HG03354 (cell line): Measurements from ENCODE around the gene VEZT.
A peak's percentile ranks its signal among the peaks of the same experiment; 100 is the strongest.
"Not testable (repeated sequence)": the region's sequence is repeated elsewhere in the genome, so short reads cannot be mapped to it uniquely, and the experiment has no call there.

Experiments used
- ATAC-seq: cut with Tn5 transposase; IDR thresholded peaks from one replicate; pipeline ENCODE4 v1.9.1; 2021; ENCODE audit warnings: mild to moderate bottlenecking; ENCODE audit not compliant: unreplicated experiment, poor library complexity, severe bottlenecking

VEZT gene

DNA sequence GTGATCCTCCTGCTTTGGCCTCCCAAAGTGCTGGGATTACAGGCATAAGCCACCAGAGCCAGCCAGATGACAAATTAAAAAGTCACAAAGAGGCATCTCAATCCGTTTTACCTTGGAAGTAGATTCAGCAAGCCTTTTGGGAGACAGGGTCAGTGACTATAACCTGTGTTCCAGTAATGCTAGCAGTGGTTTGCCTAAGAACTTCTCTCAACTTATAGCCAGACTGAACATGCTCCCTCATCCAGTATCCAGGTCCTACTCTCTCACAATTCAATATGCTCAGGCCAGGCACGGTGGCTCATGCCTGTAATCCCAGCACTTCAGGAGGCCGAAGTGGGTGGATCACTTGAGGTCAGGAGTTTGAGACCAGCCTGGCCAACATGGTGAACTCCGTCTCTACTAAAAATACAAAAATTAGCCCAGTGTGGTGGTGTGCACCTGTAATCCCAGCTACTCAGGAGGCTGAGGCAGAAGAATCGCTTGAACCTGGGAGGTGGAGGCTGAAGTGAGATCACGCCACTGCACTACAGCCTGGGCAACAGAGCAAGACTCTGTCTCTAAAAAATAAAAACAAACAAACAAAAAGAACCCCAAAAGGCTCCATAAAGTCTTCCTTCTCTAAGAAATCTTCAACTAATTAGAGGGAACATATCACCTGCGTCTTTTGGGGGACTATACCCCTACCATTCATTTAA, 20.6 kb upstream of the VEZT start:
- not testable (repeated sequence) for ATAC-seq

DNA sequence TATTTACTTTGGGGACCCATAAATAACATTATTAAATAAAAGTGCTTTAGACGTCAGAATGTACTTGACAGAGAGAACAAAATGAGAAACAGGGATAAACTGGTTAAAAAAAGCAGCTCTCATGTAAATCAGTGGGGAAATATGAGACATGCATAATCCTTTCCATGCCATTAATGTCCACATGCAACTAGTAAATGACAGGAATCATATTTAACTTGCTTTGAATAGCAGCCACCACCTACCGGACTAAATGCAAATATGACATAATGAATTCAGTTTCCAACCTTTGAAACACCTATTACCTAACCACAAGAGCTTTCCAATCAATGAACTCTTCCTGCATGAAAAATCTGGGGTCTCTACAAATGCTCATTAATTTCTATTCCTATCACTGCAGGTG, 20.0 kb upstream of the VEZT start:
- no peak for ATAC-seq

DNA sequence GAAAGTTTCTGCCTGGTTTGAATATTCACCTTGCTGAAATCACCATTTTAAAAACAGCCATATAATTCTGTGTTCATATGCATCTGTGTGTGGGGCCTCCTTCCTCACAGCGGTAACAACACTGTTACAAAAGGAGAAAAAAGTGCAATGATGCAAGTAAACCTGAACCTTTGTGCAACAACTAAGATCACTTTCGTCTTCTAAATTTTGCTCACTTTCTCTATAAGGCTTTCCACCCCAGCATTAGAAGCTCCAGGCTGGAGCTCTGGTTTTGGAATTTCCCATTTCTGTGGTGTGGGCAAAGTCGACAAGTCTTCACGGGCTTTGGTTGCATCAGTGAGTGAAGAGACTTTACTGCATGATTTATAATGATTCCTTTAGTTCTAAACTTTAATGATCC, 18.7 kb upstream of the VEZT start:
- peak; percentile 61 for ATAC-seq

DNA sequence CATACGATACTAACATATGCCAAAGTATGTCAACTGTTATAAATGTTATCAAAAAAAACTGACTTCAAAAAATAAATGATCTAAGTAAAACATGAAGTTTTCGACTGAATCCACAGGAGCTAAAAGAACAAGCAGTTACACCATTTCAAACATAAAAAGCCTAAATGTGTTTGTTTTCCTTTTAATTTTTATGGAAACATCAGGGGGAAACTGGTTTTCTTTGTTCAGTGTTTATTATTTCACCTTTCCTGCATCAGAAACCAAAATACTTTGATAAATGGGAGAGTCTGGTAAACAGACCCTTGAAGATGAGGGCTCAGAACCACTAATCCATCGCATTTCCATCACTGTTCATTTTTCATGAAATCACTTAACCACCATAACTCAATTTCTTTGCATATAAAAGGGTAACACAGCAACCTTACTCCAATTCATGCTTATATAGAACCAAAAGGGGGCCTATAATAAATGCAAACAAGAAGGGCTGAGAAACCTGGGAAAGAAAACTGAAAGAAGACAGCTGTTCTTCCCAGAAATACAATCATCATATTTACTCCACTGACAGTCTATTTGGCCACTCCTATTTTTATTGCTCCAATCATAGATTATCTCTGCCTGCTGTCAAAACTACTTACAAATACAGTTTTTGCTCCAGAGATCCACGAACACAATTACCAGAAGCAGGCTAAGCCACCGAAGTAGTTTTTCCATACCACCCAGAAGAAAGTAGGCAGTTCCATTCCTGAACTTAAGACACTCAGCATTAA, 17.3 kb upstream of the VEZT start:
- no peak for ATAC-seq

DNA sequence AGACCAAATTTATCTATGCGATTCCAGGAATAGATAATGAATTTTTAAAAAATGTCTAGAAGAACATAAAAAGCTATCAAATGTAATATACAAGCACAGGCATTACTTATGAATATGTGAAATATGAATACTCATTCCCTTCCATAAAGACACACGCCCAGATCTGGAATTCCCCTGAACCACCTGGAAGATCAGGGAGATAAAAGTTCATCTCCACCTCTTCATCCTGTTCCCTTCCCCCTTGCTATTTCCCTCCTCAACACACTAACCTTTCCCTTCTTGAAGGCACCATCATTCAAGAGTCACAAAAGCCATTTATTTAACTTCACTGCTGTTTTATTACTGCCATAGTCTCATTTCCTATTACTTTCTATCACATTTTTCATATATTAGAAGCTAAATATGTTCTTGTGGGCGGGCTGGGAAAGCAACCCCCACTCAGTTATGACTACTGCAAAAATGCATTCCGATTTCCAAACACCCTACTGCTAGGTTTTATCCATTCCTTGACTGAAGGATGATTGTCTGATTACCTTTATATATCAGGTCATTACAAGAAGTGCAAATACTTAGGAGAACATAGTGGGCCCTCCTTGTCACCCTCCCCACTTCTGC, 16.4 kb upstream of the VEZT start:
- ATAC-seq = no peak

DNA sequence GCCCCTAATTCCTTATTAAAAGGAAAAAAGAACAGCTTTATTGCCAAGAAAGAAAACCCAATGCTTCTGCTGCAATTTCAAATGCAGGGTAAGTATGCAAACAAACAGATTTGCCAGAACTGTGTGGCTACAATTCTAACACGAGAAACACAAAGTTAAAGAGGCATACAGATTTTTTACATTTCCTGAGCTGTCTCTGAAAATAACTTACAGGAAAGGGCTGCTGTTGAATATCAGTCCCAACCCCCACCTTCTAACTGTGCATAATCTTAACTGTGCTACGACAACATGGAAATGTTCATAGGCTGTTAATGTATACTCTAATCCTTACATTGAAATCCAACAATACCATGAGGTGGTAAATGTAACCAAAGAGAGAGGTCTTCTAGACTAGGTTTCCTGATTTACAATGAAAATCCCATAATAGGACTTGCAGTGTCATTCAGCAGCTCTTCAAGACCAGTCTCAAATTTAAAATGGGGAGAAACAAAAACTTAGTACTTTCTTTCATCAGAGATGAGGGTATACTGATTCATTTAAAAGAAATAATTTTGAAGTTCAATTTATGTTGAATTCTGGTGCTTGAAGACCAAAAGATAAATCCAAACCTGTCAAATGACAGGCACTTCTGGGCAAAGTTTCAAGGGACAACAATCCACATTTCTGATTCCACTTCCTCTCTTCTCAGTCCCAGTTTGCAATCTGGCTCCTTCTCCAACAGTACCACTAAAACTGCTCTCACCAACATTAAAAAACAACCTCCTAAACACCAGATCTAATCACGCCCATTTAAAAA, 14.7 kb upstream of the VEZT start:
- no peak for ATAC-seq

DNA sequence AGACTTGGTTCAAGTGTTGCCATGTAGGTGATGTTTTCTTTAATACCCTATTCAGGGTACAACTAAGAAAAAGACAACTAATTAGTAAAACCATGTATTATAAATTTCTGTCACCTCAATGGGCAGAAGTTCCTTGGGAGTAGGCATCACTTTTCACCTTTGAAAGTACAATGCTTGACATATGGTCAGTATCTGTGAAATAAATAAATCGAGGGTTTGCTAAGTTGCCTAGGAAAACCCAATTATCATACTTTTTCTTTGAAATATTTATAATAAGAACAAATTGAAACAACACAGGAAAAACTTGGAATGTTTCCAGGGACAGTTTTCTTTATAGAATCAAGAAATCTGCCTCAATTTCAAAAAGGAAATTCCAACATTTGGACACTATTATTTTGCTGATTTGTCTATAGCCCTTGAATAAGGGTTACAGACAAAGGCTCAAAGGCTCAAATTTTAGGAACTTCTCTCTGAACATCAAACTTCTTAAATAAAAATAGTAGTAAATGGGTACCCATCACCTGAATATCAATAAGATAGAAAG, 14.0 kb upstream of the VEZT start:
- no peak for ATAC-seq

DNA sequence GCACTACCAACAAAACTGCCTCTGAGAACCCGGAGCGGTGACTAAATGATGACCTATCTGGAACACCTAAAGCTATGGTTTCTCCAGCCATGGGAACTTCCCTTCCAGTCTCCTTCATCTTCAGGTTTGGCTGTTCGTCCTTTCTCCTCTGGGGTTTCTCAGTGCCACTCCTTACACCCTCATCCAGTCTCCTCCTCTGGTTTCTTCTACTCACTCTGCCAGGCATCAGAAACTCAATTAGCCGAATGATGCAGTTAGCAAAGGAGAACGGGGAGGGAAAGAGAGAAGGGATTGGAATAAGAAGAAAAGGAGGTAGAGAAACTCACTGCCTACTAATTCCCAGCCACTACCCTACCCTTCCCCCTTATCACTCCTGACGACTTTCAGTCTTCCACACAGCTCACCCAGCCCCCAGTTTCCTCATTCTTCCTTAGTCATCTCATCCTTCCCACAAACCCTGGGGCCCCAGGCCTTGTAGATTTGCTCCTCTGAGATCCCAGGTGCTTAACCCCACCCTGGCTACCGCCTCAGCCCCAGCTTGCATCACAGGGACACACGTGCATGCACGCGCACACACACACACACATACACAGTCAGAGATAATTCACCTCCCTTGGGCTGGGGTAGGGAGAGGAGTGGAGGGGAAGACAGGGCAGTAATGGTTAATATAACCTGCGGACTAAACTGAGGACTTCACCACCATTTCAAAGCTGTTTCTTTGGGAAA, 13.3 kb upstream of the VEZT start:
- no peak for ATAC-seq

DNA sequence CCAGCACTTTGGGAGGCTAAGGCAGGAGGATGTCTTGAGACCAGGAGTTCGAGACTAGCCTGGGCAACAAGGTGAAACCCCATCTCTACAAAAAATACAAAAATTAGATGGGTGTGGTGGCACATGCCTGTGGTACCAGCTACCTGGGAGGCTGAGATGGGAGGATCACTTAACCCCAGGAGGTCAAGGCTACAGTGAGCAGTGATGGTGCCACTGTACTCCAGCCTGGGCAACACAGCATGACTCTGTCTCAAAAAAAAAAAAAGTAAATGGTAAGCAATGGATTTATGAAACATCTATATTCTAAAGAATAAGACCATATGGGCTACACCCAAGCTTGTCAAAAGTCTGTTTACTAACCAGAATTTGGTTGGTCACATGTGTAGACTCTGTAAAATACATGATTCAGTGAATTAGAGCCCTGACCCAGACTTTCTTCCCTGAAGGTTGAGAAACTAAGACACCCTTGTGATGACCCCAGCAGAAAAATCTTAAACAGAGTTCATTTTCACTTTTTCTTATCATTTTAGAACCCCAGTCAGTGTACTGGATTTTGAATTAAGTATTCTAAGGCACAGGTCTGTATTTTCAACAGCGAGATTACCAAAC, 12.5 kb upstream of the VEZT start:
- ATAC-seq = no peak

DNA sequence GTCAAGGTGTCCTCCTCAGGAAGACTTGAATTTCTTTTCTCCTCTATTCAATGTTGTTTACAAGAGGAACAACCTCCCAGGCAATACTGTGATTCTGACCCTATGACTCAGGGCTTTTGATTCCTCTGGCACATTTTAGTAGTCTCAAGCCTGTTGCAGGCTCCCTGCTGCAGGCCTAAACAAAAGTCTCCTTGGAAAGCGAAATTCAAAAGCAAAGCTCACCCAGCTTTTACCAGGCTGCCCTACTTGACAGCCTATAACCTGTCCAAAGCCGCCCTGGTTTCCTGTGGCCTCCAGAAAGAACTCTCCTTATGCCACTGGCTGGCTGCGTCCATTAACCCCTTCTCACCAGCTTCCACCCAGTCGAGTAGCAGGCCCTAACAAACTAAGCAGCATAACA, 11.9 kb upstream of the VEZT start:
- ATAC-seq = no peak

DNA sequence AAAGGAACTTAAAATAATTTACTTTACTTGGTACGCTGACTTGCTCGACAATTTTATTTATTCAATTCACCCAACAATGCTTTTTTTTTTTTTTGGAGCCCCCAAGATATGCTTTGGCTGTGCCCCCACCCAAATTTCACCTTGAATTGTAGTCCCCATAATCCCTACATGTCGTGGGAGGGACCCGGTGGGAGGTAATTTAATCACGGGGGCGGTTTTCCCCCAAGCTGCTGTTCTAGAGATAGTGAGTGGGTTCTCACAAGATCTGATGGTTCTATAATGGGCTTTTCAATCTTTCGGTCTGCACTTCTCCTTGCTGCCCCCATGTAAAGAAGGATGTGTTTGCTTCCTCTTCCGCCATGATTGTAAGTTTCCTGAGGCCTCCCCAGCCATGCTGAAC, 10.7 kb upstream of the VEZT start:
- ATAC-seq = no peak

DNA sequence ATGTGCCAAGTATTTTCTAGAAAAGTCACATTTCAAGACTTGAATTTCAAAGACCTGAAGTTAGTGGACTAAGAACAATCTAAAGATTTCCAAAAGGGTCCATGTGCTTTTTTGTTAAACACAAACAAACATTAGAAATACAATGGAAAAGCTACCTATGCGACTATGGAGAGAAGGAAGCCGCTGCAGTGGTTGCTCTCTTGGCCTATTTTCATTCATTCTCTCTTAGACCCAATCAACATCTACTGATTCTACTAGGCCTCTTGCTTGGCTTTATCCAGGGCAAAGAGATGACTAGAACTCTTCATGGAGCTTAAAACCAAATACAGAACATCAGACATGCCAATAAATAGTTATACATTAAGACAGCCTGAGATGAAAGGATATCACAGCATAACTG, 10.2 kb upstream of the VEZT start:
- ATAC-seq = no peak

DNA sequence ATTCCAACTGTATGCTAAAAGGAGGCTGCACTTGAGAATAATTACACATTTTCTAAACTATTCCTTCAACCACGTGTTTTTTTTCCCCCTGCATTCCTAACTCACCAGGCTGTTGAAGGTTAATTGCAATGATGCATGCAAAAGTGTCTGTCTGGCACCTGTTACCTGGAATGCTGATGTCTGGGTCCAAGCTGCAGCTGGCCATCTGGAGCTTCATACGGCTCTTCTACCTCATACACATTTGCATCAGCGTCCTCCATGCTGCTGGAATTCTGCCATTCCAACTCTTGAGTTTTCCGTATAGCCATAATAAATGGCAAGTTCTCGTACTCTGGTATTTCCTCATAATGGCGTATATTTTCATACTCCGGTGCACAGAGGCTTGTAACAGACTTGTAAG, 8.9 kb upstream of the VEZT start:
- ATAC-seq = no peak

DNA sequence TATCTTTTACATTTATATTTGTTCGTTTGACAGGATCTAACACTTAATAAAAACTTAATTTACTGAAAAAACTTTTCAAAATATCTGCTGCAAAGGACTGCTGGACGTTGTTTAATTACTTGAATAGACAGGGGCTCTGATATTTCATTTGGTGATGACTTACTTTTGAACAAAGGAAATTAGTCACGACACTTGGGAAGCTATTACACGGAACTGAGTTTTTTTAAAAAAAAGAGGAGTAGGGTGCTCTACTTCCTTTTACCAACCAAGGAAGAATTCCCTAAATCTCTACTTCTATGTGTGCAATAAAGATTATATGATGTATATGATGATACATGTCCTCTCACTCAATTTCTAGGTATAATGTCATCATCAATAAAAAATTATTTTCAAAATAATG, 5.0 kb upstream of the VEZT start:
- ATAC-seq = no peak

DNA sequence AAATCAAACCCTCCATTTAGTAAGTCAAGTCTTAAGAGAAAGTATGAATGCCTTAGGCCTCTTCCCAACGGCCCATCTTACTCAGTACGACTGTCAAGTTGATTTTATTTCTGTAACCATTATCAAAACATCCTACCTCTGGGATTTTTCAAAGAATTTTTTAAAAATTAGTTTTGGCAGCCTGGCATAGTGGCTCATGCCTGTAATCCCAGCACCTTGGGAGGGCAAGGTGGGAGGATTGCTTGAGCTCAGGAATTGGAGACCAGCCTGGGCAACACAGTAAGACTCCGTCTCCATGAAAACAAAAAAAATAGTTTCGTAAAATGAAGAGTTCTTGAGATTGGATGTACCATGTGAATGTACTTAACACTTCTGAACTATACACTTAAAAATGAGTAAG, 4.5 kb upstream of the VEZT start:
- ATAC-seq = no peak

DNA sequence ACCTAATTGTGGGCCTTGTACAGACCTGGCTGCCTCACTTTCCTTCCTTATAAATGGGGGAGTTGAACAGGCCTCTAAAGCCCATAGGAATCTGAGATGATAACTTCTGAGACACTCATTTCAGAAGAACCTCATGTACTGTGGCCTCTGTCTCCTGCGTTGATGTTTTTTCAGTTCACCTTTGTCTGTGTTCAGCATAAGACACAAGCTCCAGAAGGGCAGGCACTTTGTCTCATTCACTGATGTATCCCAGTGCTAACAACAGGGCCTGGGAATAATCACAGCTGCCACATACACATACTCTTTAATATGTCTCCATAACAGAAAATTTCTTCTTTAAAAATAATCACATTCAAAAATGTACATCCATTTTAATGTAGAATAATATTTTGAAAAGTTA, 3.7 kb upstream of the VEZT start:
- no peak for ATAC-seq

DNA sequence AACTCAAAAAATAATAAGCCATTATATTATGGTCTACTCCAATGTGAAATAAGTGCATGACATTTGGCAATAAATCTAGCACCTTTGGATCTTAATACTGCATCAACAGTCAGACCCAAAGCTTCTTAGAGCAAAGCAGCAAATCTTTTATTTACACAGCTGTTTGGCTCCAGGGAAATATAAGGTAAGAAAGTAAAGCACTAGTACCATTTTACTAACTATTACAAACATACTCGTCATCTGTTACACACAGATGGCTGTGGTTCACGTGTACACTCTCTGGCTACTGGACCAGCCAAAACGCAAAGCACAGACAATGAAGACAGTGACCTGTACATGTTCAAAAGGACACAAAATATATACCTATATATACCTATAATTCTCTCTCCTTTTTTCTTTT, 3.1 kb upstream of the VEZT start:
- no peak for ATAC-seq

DNA sequence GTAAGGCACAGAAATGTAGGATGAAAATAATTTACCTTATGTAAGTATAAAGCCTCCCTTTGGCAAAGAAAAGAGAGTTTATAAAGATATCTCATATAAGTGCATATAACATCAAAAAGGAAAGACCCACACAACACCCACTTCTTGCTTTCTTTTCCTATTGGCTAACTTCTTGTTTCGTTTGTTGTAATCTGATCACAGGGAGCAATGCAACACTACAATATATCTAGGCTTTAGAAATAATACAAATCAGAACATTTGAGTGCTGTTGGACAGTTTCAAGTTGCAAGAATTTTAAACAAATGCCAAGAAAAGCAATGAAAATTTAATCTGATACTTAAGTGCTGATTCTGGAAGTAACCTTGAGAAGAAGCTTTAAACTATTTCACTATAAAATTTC, 1.7 kb upstream of the VEZT start:
- no peak for ATAC-seq

DNA sequence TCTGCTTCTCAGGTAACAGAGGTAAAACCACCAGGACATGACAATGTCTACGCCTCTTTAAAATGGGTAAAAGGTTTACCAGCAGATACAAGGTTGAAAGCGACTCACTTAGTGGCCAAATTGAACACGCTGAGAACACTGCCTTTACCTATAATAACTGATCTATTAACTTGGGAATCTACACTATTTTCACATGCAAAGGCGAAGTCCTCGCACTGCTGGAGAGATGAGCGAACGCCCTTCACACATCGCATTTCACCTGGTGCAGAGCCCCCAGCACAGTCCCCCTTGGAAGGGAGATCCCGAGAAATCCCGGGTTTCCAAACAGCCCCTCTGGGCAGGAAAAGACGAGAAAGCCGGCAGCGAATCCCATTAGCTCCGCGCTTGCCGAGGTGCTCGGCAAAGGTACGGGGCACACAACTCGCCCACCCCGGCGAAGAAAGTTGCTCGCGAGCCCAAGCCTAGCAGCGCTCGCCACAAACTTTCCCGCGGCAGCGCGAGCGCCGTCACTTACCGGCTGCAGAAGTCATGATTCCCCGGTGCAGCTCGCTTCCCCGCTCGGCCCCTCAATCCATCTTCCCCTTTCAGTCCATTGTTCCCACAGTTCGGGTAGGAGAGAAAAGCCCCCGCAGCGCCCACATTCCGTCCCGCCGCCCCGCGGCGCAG, 763 bp upstream of the VEZT start:
- peak; percentile 31 for ATAC-seq
